Stimulated activated CD8-positive, alpha-beta memory T cell treated with anti-CD3 and anti-CD28 coated beads, Interleukin-7, amount 100 ng/mL, for 1 hour (primary cell): Measurements from ENCODE around the gene STMP1.
"Not testable (repeated sequence)": the region's sequence is repeated elsewhere in the genome, so short reads cannot be mapped to it uniquely, and the experiment has no call there.

Experiments
- DNase-seq, 2 donors: peaks; one replicate each; pipeline ENCODE4 v3.0.0-alpha.2; 2020; ENCODE audit warnings: low read depth in 2 of 2

Gene STMP1

GRCh38 chr7:135662373-135663114 lies at the start of gene STMP1:
Gene STMP1 (plus strand): TSS chr7:135662514.
- peak; percentile 91 to 96 for DNase-seq

DNA sequence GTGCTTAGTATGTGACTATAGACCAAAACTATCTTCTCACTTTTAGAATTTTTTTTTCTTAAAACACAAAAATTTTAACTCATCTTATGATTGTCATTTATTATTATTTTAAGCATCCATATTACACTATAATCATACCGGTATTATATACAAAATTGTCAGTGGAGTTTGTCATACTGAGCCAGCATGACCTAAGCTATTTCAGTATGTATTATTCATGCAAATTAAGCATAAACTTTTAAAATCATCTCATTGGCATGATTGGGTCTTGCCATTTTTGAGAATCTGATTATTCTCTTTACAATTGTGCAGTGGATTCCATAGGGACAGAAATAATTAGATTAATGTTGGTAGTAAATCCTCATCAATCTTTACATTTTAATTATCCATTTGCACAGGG lies 46.2 kb upstream of the STMP1 start:
- DNase-seq = no peak

DNA sequence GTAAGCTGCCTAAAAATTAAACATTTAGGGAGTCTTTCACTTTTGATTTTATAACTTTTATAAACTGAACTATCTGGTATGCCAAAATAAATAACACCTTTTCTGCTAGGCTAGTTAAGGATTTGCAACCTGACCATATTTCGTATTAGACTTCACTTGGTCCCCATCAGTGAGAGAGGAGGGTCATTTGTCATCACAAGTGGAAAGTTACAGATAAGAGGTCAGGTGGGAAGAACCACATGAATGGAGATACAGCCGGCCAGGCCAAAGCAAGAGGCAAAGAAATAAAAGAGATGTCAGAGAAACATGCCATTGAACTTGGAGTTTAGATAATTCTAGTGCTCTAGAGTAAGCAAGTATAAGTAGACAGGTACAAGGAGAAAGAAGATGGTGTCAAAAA lies 44.5 kb upstream of the STMP1 start:
- no peak for DNase-seq

GRCh38 chr7:135618510-135618909 lies 43.8 kb upstream of the STMP1 start:
- no peak for DNase-seq

GRCh38 chr7:135620447-135620846 lies 41.9 kb upstream of the STMP1 start:
- no peak for DNase-seq

DNA sequence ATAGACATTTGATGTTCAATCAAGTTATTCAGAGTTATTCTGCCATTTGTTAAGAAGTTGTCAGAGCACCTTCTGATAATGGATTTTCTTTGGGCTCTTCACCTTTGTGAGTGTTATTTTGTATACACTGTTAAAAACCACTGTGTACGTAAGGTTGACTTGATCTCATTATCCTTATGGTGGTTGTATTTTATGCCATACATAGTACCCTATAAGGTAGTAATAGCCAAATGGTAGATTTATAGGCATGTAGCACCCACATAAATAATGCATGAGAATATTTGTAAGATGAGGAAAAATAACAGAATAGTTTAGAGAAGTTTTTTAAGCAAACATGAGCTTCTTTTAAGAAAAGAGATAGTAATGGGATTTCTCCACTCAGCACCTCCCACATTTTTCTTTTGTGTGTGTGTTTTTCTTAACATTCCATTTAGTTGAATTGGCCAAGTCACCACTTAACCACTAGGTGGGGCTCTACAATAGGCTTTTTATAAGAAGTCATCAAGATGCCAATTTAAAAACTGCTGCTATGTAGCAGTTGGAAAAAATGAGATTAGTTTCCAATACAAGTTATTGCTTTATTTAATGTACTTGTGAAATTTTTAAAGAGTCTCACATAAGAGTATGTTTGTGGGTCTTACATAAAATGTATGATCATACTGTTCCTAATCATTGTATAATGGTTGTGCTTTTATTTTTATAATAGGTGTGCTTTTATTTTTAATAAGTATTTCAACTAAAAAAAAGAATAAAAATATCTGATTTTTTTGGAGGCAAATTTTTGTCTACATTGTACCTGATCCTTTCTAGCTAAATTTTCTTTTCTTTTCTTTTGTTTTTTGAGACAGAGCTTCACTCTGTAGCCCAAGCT lies 41.1 kb upstream of the STMP1 start:
- no peak for DNase-seq

GRCh38 chr7:135634191-135634878 lies 28.0 kb upstream of the STMP1 start:
- no peak for DNase-seq

DNA sequence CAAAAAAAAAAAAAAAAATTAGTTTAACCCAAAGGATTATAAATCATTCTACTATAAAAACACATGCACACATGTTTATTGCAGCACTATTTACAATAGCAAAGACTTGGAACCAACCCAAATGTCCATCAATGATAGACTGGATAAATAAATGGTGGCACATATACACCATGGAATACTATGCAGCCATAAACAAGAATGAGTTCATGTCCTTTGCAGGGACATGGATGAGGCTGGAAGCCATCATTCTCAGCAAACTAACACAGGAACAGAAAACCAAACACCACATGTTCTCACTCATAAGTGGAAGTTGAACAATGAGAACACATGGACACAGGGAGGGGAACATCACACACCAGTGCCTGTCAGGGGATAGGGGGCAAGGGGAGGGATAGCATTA lies 22.6 kb upstream of the STMP1 start:
- DNase-seq = not testable (repeated sequence)

- DNase-seq = no peak
Measured at GRCh38 chr7:135644154-135644553, 18.2 kb upstream of the STMP1 start.

DNA sequence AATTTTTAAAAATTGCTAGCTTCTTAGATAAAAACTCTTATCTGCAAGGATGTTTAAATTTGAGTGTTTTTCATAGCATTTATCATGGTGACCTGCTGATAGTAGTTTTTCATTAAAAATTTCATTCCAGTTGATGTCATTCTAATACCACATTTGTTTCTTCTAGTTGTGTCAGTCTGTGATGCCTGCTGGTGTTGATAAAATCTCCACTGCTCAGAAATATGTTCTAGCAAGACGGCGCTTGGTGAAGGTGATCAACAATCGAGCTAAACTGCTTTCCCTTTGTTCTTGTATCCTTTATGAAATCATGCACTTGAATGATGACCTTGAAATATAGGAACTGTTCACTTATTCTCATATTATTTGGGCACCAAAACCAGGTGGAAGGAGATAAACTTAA lies 17.6 kb upstream of the STMP1 start:
- DNase-seq = no peak

DNA sequence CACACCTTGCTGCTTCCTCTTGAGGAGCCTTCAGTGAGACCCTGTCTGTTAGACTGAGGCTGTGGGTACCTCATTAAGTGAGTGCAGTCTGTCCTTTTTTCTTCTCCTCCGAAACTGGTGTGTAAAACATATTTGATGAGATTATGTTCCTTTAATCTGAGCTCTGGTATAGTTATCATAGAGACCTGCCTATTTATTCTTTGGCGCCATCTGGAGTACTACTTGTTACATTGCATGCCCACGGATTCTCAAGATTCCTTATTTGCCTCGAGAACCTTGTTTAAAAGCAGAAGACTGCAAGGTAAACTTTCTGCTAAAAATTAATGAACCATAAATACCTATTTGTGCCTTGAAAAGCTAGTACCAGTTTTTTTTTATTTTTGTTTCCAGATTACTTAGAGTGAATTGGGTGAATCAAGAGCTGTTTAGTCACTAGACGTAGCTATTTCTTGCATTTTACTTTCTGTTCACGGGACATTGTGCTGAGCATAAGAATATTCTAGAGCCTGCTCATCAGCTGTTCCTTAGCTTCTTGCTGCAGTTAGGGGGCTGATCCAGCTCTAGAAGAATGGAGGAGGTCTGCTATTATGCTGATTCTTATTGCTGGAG lies 16.9 kb upstream of the STMP1 start:
- no peak for DNase-seq

DNA sequence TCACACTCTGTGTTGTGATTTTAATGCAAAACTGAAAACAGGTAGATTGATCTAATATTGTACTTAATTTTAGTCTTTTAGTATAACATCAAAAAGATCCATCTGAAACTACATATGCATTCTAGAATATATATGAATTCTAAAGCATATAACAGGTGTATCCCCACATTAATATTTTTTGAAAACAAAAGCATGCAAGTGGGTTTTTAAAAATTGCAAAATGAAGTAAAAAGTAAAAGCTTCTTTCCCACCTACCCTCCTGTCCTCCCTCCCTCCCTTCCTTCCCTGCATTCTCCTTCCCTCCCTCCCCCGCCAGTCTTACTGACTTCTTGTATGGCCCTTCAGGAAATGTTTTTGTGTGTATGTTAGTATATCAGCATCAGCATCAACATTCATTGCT lies 14.6 kb upstream of the STMP1 start:
- DNase-seq = no peak

DNA sequence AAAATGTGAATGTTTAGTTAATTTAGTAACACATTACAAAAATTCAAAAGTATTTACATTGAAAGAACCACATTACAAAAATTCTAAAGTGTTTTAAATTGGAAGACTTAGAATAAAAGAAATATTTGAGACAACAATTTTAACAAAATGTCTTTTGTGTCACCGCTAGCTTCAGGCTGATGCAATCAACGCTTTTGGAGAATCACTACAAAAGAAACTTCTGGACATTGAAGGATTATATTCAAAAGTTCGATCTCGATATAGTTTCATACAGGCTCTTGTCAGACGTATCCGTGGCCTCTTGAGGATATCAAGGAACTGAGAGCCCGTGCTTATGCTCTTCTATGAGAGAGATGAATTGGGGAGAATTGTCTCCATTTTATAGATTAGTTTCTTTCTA lies 14.1 kb upstream of the STMP1 start:
- no peak for DNase-seq

DNA sequence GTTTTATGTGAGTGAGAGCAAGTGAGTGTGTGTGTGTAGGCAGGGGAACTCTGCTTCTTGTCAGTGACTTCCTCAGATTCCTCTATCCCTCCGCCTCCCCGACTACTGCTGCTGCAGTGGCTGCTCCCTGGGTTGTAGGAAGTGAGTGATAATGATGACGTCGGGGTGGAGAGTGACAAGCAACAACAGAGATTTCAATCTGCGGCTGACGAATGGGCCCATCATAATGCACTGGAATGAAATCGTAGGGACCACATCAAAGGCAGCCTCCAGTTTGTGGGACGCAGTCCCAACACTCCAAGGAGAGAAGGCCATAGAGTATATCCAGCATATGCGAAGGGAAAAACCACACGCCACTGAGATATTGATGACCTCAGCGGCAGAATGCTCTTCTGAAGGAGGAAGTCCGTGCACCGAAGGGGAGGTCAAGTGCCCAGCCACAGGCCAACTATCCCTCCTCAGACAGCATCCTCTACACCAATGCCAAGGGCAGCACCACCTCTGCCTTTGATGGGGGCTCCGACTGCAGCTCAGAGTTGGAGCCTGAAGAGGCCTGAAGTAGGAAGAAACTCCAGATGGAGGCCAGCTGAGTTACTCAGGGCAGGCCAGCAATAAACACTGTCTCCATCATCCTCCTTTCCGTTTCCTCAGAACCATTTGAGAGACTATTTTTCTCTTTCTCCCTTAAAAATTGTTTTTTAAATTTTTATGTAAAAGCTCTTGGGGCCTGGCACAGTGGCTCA lies 11.3 kb upstream of the STMP1 start:
- DNase-seq = no peak

- DNase-seq = no peak
Measured at GRCh38 chr7:135653340-135654080, 8.8 kb upstream of the STMP1 start.

GRCh38 chr7:135658564-135658963 lies 3.8 kb upstream of the STMP1 start:
- DNase-seq = no peak

DNA sequence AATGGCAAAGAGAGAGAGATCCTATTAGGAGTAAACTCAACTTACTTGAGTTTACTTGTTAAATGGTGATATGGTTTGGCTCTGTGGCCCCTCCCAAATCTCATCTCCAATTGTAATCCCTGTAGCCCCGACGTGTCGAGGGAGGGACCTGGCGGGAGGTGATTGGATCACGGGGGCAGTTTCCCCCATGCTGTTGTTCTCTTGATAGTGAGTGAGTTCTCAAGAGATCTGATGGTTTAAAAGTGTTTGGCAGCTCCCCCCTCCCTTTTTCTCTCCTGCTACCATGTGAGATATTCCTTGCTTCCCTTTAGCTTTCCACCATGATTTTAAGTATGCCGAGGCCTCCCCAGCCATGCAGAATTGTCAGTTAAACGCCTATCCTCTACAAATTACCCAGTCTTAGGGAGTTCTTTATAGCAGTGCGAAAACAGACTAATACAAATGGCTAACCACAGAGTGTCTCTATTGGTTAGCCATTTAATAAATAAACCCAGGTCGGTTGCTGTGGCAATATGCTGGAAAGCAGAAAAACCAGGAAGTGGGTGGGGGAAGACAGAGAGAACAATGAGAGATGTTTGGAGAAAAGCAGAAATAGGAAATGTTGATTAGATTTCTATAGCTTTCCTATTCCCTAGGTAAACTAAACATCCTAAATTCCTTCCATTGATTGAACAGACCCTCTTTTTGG lies 3.0 kb upstream of the STMP1 start:
- no peak for DNase-seq

GRCh38 chr7:135661311-135662122 lies 797 bp upstream of the STMP1 start:
- DNase-seq = no peak

- DNase-seq = no peak
Measured at GRCh38 chr7:135662123-135662372, 266 bp upstream of the STMP1 start.
